ENCODE results near the gene OSBPL10. TPM values are rescaled to one million over a fixed set of nuclear protein-coding genes. Genes with fewer than 3 reads are reported as not detected.

OSBPL10 gene
- total RNA-seq, 2 donors from 2014 or later: 0.90 to 11.5 TPM

- H3K9me3 Mint-ChIP-seq: no peaks in the 10 kb centered on the region
- H3K36me3 Mint-ChIP-seq (ENCODE audit: low read depth): no peaks in the 10 kb centered on the region
- no peak overlapping the region for H3K27ac Mint-ChIP-seq
- H3K4me3 Mint-ChIP-seq: no peak overlapping the region
- H3K4me1 Mint-ChIP-seq: no peaks in the 10 kb centered on the region
- ATAC-seq (replicated peaks): no peak
- peaks cover 11% of the 10 kb centered on the region for H3K27me3 Mint-ChIP-seq
Observed at GRCh38 chr3:31713816-31714215, 267.2 kb downstream of the OSBPL10 start.

GRCh38 chr3:31710123-31710803, 270.8 kb downstream of the OSBPL10 start:
- Mint-ChIP-seq H3K9me3 (no peaks in the 10 kb centered on the region), H3K4me1 (no peaks in the 10 kb centered on the region), H3K27me3 (peaks cover 3% of the 10 kb centered on the region), H3K27ac (no peak overlapping the region), H3K36me3 (ENCODE audit: low read depth) (no peaks in the 10 kb centered on the region), H3K4me3 (no peak overlapping the region)
- no peak for ATAC-seq (replicated peaks)

- Mint-ChIP-seq H3K4me1 (peaks cover 6% of the 10 kb centered on the region), H3K27ac (no peak overlapping the region)
Observed at GRCh38 chr3:31709526-31709925, 271.5 kb downstream of the OSBPL10 start.

GRCh38 chr3:31709005-31709404, 272.1 kb downstream of the OSBPL10 start:
- H3K36me3 Mint-ChIP-seq (ENCODE audit: low read depth): no peaks in the 10 kb centered on the region
- no peaks in the 10 kb centered on the region for H3K9me3 Mint-ChIP-seq
- ATAC-seq (replicated peaks): no peak
- H3K4me1 Mint-ChIP-seq: peaks cover 6% of the 10 kb centered on the region
- H3K27ac Mint-ChIP-seq: no peak overlapping the region
- no peak overlapping the region for H3K4me3 Mint-ChIP-seq
- no peaks in the 10 kb centered on the region for H3K27me3 Mint-ChIP-seq

More at GRCh38 chr3:31709526-31709925, 271.5 kb downstream of the OSBPL10 start:
- H3K27me3 Mint-ChIP-seq: peaks cover under 1% of the 10 kb centered on the region
- no peaks in the 10 kb centered on the region for H3K36me3 Mint-ChIP-seq (ENCODE audit: low read depth)
- no peak for ATAC-seq (replicated peaks)
- H3K9me3 Mint-ChIP-seq: no peaks in the 10 kb centered on the region
- H3K4me3 Mint-ChIP-seq: no peak overlapping the region

GRCh38 chr3:31707286-31707685, 273.8 kb downstream of the OSBPL10 start:
- H3K4me1 Mint-ChIP-seq: peaks cover 6% of the 10 kb centered on the region
- no peaks in the 10 kb centered on the region for H3K9me3 Mint-ChIP-seq
- H3K27me3 Mint-ChIP-seq: peaks cover 7% of the 10 kb centered on the region
- H3K4me3 Mint-ChIP-seq: no peak overlapping the region
- no peaks in the 10 kb centered on the region for H3K36me3 Mint-ChIP-seq (ENCODE audit: low read depth)
- no peak for ATAC-seq (replicated peaks)
- no peak overlapping the region for H3K27ac Mint-ChIP-seq

- H3K27ac Mint-ChIP-seq: no peak overlapping the region
- H3K4me1 Mint-ChIP-seq: peaks cover 6% of the 10 kb centered on the region
- no peak for ATAC-seq (replicated peaks)
- H3K9me3 Mint-ChIP-seq: no peaks in the 10 kb centered on the region
- H3K4me3 Mint-ChIP-seq: no peak overlapping the region
- H3K27me3 Mint-ChIP-seq: peaks cover 14% of the 10 kb centered on the region
- no peaks in the 10 kb centered on the region for H3K36me3 Mint-ChIP-seq (ENCODE audit: low read depth)
Observed at GRCh38 chr3:31705736-31706135, 275.3 kb downstream of the OSBPL10 start.

- H3K36me3 Mint-ChIP-seq (ENCODE audit: low read depth): no peaks in the 10 kb centered on the region
- ATAC-seq (replicated peaks): peak; percentile 94
Observed at GRCh38 chr3:31704591-31705179, 276.4 kb downstream of the OSBPL10 start.

GRCh38 chr3:31704156-31704555, 276.9 kb downstream of the OSBPL10 start:
- ATAC-seq (replicated peaks): no peak
- Mint-ChIP-seq H3K4me3 (no peak overlapping the region), H3K27ac (no peak overlapping the region), H3K9me3 (no peaks in the 10 kb centered on the region), H3K27me3 (peaks cover 17% of the 10 kb centered on the region), H3K4me1 (peaks cover 6% of the 10 kb centered on the region), H3K36me3 (ENCODE audit: low read depth) (no peaks in the 10 kb centered on the region)

More at GRCh38 chr3:31704591-31705179, 276.4 kb downstream of the OSBPL10 start:
- Mint-ChIP-seq H3K4me3 (peak overlapping the region; percentile 39), H3K9me3 (no peaks in the 10 kb centered on the region), H3K27ac (peak overlapping the region; percentile 79), H3K4me1 (peaks cover 6% of the 10 kb centered on the region), H3K27me3 (peaks cover 17% of the 10 kb centered on the region)

GRCh38 chr3:31701286-31701685, 279.8 kb downstream of the OSBPL10 start:
- Mint-ChIP-seq H3K4me3 (no peak overlapping the region), H3K4me1 (peaks cover 6% of the 10 kb centered on the region), H3K27me3 (peaks cover 17% of the 10 kb centered on the region), H3K36me3 (ENCODE audit: low read depth) (no peaks in the 10 kb centered on the region), H3K9me3 (no peaks in the 10 kb centered on the region), H3K27ac (no peak overlapping the region)
- ATAC-seq (replicated peaks): no peak

GRCh38 chr3:31699309-31699953, 281.6 kb downstream of the OSBPL10 start:
- Mint-ChIP-seq H3K9me3 (no peaks in the 10 kb centered on the region), H3K36me3 (ENCODE audit: low read depth) (no peaks in the 10 kb centered on the region), H3K27me3 (peaks cover 17% of the 10 kb centered on the region), H3K4me3 (no peak overlapping the region), H3K4me1 (no peaks in the 10 kb centered on the region), H3K27ac (no peak overlapping the region)
- no peak for ATAC-seq (replicated peaks)

- Mint-ChIP-seq H3K4me3 (no peak overlapping the region), H3K36me3 (ENCODE audit: low read depth) (no peaks in the 10 kb centered on the region), H3K4me1 (no peaks in the 10 kb centered on the region), H3K9me3 (no peaks in the 10 kb centered on the region), H3K27ac (no peak overlapping the region), H3K27me3 (peaks cover 7% of the 10 kb centered on the region)
- ATAC-seq (replicated peaks): no peak
Observed at GRCh38 chr3:31696815-31697548, 284.1 kb downstream of the OSBPL10 start.

- H3K4me1 Mint-ChIP-seq: no peaks in the 10 kb centered on the region
- no peak overlapping the region for H3K4me3 Mint-ChIP-seq
- peaks cover 3% of the 10 kb centered on the region for H3K27me3 Mint-ChIP-seq
- no peaks in the 10 kb centered on the region for H3K9me3 Mint-ChIP-seq
- ATAC-seq (replicated peaks): no peak
- no peaks in the 10 kb centered on the region for H3K36me3 Mint-ChIP-seq (ENCODE audit: low read depth)
- H3K27ac Mint-ChIP-seq: no peak overlapping the region
Observed at GRCh38 chr3:31696009-31696297, 285.1 kb downstream of the OSBPL10 start.

- peaks cover 2% of the 10 kb centered on the region for H3K27me3 Mint-ChIP-seq
- ATAC-seq (replicated peaks): no peak
- no peak overlapping the region for H3K4me3 Mint-ChIP-seq
- H3K36me3 Mint-ChIP-seq (ENCODE audit: low read depth): no peaks in the 10 kb centered on the region
- H3K4me1 Mint-ChIP-seq: no peaks in the 10 kb centered on the region
- H3K27ac Mint-ChIP-seq: no peak overlapping the region
- no peaks in the 10 kb centered on the region for H3K9me3 Mint-ChIP-seq
Observed at GRCh38 chr3:31695280-31696008, 285.6 kb downstream of the OSBPL10 start.

- Mint-ChIP-seq H3K36me3 (ENCODE audit: low read depth) (no peaks in the 10 kb centered on the region), H3K27ac (no peak overlapping the region), H3K4me3 (no peak overlapping the region), H3K4me1 (no peaks in the 10 kb centered on the region), H3K27me3 (no peaks in the 10 kb centered on the region), H3K9me3 (peaks cover 5% of the 10 kb centered on the region)
- ATAC-seq (replicated peaks): no peak
Observed at GRCh38 chr3:31693346-31693745, 287.7 kb downstream of the OSBPL10 start.

All from activated T-helper 17 cell treated with anti-CD3 and anti-CD28 coated beads, Interleukin-2, amount 50 U/mL, for 72 hours (primary cell).